ENCODE data around the gene MAG. TPM values are rescaled to one million over a fixed set of nuclear protein-coding genes. Genes with fewer than 3 reads are reported as not detected.
A peak's percentile ranks its signal among the peaks of the same experiment; 100 is the strongest.

The MAG gene
- total and polyA plus RNA-seq, 2 of the 13 experiments (the other 11 are each of a cell fraction or from before 2014, with no cell fraction given): 0.20 to 1.3 TPM

GRCh38 chr19:35248310-35249145 is 43.4 kb upstream of the MAG start, which contains the start of gene LSR (continued):
- peak; percentile 17; the same call in 1 of the 2 replicates for TF ChIP-seq MNT (IDR thresholded peaks at IDR 0.05)
- no peak; the same call in 1 of the 2 replicates for TF ChIP-seq ZNF136 (CRISPR knock-in tag; IDR thresholded peaks at IDR 0.05; ENCODE audit: low read depth)
- TF ChIP-seq ZBTB1 (CRISPR knock-in tag; IDR thresholded peaks at IDR 0.05; ENCODE audit: borderline replicate concordance): no peak
- peak; percentile 63; the same call in 1 of the 2 replicates for TF ChIP-seq E2F1 (CRISPR knock-in tag; IDR thresholded peaks at IDR 0.05)
- no peak for TF ChIP-seq JUNB (CRISPR knock-in tag; IDR thresholded peaks at IDR 0.05; ENCODE audit: borderline replicate concordance)
- 0 out of 2 replicates have a peak, but pooled peaks have one; percentile 21 for TF ChIP-seq IRF2 (CRISPR knock-in tag; IDR thresholded peaks at IDR 0.05)
- peak; percentile 93 for TF ChIP-seq KLF6 (CRISPR knock-in tag; IDR thresholded peaks at IDR 0.05)
- TF ChIP-seq KMT2A (CRISPR knock-in tag; IDR thresholded peaks at IDR 0.05): peak; percentile 53; the same call in 1 of the 2 replicates
- TF ChIP-seq ZNF720 (CRISPR knock-in tag; IDR thresholded peaks at IDR 0.05): no peak
- no peak for TF ChIP-seq ISX (CRISPR knock-in tag; conservative IDR thresholded peaks at IDR 0.05)
- TF ChIP-seq ZFP90 (CRISPR knock-in tag; IDR thresholded peaks at IDR 0.05; ENCODE audit: borderline replicate concordance): 0 out of 2 replicates have a peak, but pooled peaks have one; percentile 13
- TF ChIP-seq IKZF4 (CRISPR knock-in tag; IDR thresholded peaks at IDR 0.05; ENCODE audit: borderline replicate concordance, low read depth, not compliant biosample characterization): peak; percentile 48
- TF ChIP-seq, protein P1, sequence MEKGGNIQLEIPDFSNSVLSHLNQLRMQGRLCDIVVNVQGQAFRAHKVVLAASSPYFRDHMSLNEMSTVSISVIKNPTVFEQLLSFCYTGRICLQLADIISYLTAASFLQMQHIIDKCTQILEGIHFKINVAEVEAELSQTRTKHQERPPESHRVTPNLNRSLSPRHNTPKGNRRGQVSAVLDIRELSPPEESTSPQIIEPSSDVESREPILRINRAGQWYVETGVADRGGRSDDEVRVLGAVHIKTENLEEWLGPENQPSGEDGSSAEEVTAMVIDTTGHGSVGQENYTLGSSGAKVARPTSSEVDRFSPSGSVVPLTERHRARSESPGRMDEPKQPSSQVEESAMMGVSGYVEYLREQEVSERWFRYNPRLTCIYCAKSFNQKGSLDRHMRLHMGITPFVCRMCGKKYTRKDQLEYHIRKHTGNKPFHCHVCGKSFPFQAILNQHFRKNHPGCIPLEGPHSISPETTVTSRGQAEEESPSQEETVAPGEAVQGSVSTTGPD (CRISPR knock-in tag; IDR thresholded peaks at IDR 0.05): 0 out of 2 replicates have a peak, but pooled peaks have one; percentile 42
- no peak for TF ChIP-seq HHEX (CRISPR knock-in tag; IDR thresholded peaks at IDR 0.05)
- no peak for TF ChIP-seq ZKSCAN1 (IDR thresholded peaks at IDR 0.05; ENCODE audit: low read length)
- no peak for TF ChIP-seq ZNF562 (CRISPR knock-in tag; IDR thresholded peaks at IDR 0.05; ENCODE audit: borderline replicate concordance)
- TF ChIP-seq ZNF24 (IDR thresholded peaks at IDR 0.05): 0 out of 2 replicates have a peak, but pooled peaks have one; percentile 15
- TF ChIP-seq ZNF430 (CRISPR knock-in tag; IDR thresholded peaks at IDR 0.05): peak; percentile 68
- TF ChIP-seq PHF21A (CRISPR knock-in tag; IDR thresholded peaks at IDR 0.05): no peak; the same call in 1 of the 2 replicates
- TF ChIP-seq, protein P2, sequence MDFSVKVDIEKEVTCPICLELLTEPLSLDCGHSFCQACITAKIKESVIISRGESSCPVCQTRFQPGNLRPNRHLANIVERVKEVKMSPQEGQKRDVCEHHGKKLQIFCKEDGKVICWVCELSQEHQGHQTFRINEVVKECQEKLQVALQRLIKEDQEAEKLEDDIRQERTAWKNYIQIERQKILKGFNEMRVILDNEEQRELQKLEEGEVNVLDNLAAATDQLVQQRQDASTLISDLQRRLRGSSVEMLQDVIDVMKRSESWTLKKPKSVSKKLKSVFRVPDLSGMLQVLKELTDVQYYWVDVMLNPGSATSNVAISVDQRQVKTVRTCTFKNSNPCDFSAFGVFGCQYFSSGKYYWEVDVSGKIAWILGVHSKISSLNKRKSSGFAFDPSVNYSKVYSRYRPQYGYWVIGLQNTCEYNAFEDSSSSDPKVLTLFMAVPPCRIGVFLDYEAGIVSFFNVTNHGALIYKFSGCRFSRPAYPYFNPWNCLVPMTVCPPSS (IDR thresholded peaks at IDR 0.05): no peak
- peak; percentile 34; the same call in 1 of the 2 replicates for TF ChIP-seq NFIC (IDR thresholded peaks at IDR 0.05; ENCODE audit: low read length)
- TF ChIP-seq ZBTB8A (CRISPR knock-in tag; IDR thresholded peaks at IDR 0.05; ENCODE audit: borderline replicate concordance, low read depth): no peak; the same call in 1 of the 2 replicates
- TF ChIP-seq ZNF20 (CRISPR knock-in tag; IDR thresholded peaks at IDR 0.05): no peak
